Superior temporal gyrus (tissue), 1 donor: Measurements from ENCODE around the gene NEXN.
"Not testable (repeated sequence)": the region's sequence is repeated elsewhere in the genome, so short reads cannot be mapped to it uniquely, and the experiment has no call there.

ENCODE experiments used
- DNase-seq: peaks from one replicate; pipeline ENCODE4 v3.0.0-alpha.2; 2016; ENCODE audit errors: extremely low spot score

The NEXN gene

DNA sequence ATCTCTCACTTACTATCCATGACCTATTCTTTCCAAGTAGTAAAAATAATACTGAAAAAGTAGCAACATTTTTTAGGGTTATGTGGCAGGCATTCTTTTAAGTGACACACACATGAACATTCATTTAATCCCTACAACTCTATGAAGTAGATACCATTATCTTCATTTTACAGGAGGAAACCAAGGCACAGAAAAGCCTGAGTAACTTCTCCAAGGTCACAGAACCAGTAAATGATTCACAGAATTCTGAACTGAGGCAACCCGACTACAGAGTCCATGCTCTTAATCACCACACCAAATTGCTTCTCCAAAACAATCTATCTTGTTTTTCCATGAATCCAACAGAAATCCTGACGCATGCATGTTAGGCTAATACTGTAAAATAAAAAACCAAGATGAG is 73.0 kb downstream of the NEXN start:
- no peak for DNase-seq

GRCh38 chr1:77966291-77966690 is 77.9 kb downstream of the NEXN start:
- no peak for DNase-seq

GRCh38 chr1:77970192-77970591 is 81.8 kb downstream of the NEXN start:
- DNase-seq: no peak

- DNase-seq: no peak
Observed at GRCh38 chr1:77972080-77972479, 83.7 kb downstream of the NEXN start.

- DNase-seq: no peak
Observed at GRCh38 chr1:77975386-77975785, 87.0 kb downstream of the NEXN start.

GRCh38 chr1:77975907-77976306 is 87.5 kb downstream of the NEXN start:
- DNase-seq: no peak

DNA sequence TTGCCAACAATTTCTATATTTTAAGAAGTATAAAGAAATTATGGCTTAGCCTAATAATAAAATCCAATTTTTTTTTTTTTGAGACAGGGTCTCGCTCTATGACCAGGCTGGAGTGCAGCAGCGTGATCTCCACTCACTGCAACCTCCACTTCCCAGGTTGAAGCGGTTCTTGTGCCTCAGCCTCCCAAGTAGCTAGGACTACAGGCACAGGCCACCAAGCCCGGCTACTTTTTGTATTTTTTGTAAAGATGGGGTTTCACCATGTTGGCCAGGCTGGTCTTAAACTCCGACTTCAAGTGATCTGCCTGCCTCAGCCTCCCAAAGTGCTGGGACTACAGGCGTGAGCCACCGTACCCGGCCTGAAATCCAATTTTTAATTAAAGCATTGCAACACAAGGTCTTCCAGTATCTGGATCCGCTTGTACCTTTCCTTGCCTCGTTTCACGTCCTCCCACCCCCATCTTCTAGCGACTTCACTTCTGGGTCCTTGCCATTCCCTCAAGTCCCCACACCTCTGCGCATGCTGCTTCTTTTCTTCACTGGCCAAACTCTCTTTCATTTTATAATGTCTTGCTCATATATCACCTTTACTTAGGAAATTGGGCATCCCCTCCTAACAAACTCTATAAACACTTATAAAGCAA is 88.1 kb downstream of the NEXN start:
- DNase-seq: no peak

DNA sequence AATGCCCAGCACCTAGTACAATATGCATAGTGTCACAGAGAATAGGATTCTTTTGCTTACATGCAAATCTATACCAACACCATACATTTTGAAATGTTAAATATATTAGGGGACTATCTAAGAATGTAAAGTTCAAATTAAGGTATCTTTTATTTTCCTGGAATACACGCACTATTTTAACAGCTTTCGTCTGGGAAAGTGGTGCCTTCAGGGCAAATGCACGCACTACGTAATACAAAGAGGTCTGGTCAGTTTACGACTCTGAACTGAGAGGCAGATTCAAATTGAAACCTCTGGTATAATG is 89.5 kb downstream of the NEXN start:
- no peak for DNase-seq

- DNase-seq: peak; percentile 84
Observed at GRCh38 chr1:77978293-77978968, 90.0 kb downstream of the NEXN start.

DNA sequence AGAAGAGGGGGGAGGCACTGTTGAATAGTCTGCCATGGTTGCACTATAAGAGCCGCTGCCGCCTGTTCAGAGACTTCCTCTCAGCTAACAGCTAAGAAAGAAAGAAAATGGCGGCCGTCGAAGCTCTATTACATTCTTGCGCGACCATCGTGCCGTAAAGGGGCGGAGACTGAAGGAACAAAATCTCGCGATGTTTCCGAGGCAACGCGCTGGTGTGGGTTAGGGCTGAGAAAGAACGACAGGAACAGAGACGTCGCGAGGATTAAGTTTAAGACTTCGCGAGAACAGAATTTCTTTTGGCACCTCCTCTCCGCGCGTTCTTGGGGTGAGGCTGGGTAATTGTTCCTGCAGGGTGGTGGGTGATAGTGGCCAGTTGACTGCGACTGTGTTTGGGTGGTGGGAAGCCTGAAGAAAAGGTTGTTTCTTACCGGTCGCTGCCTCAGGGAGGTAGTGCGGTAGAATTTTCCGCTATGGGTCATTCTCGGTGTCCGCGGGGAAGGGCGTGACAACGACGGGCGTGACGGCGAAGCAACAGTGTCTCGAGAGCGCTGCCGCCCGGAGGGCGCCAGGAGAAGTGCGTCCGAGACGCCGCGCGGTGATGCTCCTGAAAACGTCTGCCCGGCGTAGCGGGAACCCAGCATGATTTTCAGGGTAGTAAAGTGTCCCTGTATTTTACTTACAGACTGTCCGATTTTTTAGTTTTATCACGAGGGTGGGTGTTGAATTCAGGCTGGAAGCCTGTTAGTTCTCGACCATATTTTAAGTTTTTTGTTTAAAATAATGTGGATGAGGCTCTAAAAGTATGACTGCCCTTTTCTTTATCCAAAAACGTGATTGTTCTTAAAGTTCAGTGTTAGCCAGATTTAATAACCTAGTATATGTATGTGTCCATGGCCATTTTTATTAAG is 90.8 kb downstream of the NEXN start, which contains the start of gene FUBP1:
Gene FUBP1 (minus strand): TSS at position 104 of the 908 bp plus-strand sequence. CDS start 68 bp downstream, at position 36.
- DNase-seq: peak; percentile 98

DNA sequence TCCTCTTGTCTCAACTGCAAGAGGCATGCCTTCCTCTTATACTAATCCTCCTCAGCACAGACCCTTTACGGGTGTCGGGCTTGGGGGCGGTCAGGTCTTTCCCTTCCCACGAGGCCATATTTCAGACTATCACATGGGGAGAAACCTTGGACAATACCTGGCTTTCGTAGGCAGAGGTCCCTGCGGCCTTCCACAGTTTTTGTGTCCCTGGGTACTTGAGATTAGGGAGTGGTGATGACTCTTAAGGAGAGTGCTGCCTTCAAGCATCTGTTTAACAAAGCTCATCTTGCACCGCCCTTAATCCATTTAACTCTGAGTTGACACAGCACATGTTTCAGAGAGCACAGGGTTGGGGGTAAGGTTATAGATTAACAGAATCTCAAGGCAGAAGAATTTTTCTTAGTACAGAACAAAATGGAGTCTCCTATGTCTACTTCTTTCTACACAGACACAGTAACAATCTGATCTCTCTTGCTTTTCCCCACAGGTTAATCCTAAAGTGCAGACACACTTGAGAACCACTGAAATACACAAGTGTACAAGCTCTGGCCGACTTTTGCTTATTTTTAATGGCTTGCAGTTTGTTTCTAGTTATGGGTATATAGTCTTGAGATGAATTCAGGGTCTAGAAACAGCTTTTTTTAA is 95.0 kb downstream of the NEXN start:
- DNase-seq: not testable (repeated sequence)

DNA sequence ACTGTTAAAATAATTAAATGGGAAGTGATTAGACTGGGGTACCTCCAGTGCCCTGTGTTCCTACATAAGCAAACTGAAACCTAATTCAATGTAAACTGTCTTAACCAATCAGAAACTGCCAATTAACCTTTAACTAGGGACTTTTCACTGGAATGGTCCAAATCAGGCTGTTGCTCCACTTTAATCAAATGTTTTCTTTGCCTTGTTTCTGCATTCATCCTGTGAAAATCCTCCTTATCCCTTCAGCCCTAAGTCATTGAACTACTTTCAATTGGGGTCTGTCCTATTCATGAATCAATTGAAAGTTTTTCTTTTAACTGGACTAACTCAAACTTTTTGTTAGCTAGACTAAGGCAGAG is 95.6 kb downstream of the NEXN start:
- DNase-seq: no peak

DNA sequence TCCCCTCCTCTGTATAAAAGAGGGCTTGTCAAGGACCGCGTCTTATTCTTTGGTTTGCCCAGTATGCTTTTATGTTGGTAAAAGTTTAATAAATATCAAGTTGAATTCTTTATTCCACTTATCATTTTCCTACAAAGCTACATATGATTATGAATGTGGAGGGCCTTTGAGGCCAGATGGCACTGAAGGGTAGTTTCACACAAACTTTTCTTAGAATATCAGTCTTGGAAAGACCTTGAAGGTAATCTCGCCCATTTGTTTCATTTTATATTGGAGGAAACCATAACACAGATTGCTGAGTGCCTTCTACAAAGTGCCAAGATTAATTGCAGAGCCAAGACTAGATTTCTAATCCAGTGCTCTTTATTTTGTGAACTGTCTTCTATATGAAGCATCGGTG is 96.2 kb downstream of the NEXN start:
- no peak for DNase-seq

GRCh38 chr1:77986810-77987209 is 98.4 kb downstream of the NEXN start:
- no peak for DNase-seq

- no peak for DNase-seq
Observed at GRCh38 chr1:77987919-77988318, 99.5 kb downstream of the NEXN start.

GRCh38 chr1:77989744-77990143 is 101.3 kb downstream of the NEXN start:
- DNase-seq: no peak

DNA sequence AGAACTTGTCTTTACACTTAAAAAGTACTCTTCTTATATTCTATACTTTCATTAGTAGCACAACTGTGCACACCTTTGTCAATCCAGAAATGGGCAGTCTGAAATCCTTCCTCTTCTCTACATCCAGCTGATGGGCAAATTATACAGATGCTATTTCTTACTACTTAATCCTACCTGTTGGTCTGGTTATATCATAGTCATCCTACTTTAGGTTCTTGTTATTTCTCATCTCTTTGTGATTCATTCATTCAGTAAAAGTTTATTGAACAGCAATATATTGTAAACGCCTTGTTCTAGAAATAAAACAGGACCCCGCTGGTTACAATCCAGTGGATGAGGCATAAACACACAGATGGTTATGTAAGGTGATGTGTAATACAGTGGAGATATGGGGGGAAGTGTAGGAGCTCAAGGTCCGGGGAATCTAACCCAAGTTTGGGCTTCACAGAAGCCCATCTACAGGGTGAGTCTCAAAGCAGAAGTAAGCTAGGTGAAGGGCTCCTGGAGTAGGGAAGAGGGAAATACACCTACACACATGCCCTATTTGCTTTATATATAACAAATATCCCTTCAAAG is 102.3 kb downstream of the NEXN start:
- no peak for DNase-seq

- no peak for DNase-seq
Observed at GRCh38 chr1:77991638-77992037, 103.2 kb downstream of the NEXN start.
